ENCODE measurements around the gene CMIP.

GRCh38 chr16:81394966-81395655, 49.5 kb upstream of the CMIP start:
- no peak for TF ChIP-seq EZH2 (IDR thresholded peaks at IDR 0.05; ENCODE audit: borderline replicate concordance, control insufficient read depth, low read depth, low read length)
- no peak for TF ChIP-seq IKZF1 (conservative IDR thresholded peaks at IDR 0.05)
- TF ChIP-seq ZBTB40 (IDR thresholded peaks at IDR 0.05; ENCODE audit: borderline replicate concordance), result no peak
- no peak for TF ChIP-seq GABPA (IDR thresholded peaks at IDR 0.05; ENCODE audit: low read depth)
- no peak for TF ChIP-seq RCOR1 (conservative IDR thresholded peaks at IDR 0.05; ENCODE audit: low read depth, low read length)
- TF ChIP-seq, protein P1, sequence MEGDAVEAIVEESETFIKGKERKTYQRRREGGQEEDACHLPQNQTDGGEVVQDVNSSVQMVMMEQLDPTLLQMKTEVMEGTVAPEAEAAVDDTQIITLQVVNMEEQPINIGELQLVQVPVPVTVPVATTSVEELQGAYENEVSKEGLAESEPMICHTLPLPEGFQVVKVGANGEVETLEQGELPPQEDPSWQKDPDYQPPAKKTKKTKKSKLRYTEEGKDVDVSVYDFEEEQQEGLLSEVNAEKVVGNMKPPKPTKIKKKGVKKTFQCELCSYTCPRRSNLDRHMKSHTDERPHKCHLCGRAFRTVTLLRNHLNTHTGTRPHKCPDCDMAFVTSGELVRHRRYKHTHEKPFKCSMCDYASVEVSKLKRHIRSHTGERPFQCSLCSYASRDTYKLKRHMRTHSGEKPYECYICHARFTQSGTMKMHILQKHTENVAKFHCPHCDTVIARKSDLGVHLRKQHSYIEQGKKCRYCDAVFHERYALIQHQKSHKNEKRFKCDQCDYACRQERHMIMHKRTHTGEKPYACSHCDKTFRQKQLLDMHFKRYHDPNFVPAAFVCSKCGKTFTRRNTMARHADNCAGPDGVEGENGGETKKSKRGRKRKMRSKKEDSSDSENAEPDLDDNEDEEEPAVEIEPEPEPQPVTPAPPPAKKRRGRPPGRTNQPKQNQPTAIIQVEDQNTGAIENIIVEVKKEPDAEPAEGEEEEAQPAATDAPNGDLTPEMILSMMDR (IDR thresholded peaks at IDR 0.05 in 2 of 3, conservative IDR thresholded peaks at IDR 0.05 in 1 of 3; ENCODE audit: control insufficient read depth in 2 of 3, extremely low read depth in 1 of 3, insufficient read depth in 1 of 3, low read depth in 3 of 3, low read length in 3 of 3), result no peak
- no peak for TF ChIP-seq PKNOX1 (IDR thresholded peaks at IDR 0.05)
- TF ChIP-seq YY1 (IDR thresholded peaks at IDR 0.05; ENCODE audit: low read depth, low read length), result no peak

Measured in GM12878 (cell line).